AG08396 (cell line): ENCODE data around the gene LRFN2.

Experiments used
- DNase-seq: peaks from one replicate; pipeline ENCODE4 v3.0.0; 2012; ENCODE audit warnings: low spot score, mixed read lengths

LRFN2 gene

GRCh38 chr6:40586369-40587201 lies 579 bp downstream of the LRFN2 start:
- DNase-seq = peak; percentile 15

- DNase-seq = no peak
Observed at GRCh38 chr6:40585651-40586269, 1.4 kb downstream of the LRFN2 start.

- DNase-seq = no peak
Observed at GRCh38 chr6:40585223-40585622, 1.9 kb downstream of the LRFN2 start.

- no peak for DNase-seq
Observed at GRCh38 chr6:40584741-40585140, 2.4 kb downstream of the LRFN2 start.

GRCh38 chr6:40583709-40584108 lies 3.5 kb downstream of the LRFN2 start:
- DNase-seq = no peak

GRCh38 chr6:40582892-40583291 lies 4.3 kb downstream of the LRFN2 start:
- DNase-seq = no peak

- no peak for DNase-seq
Observed at GRCh38 chr6:40579101-40579500, 8.1 kb downstream of the LRFN2 start.

GRCh38 chr6:40577672-40578071 lies 9.5 kb downstream of the LRFN2 start:
- no peak for DNase-seq

GRCh38 chr6:40573221-40573620 lies 13.9 kb downstream of the LRFN2 start:
- no peak for DNase-seq

GRCh38 chr6:40569162-40569910 lies 17.8 kb downstream of the LRFN2 start:
- DNase-seq = no peak

GRCh38 chr6:40568062-40568708 lies 19.0 kb downstream of the LRFN2 start:
- no peak for DNase-seq

GRCh38 chr6:40563111-40563510 lies 24.1 kb downstream of the LRFN2 start:
- no peak for DNase-seq

GRCh38 chr6:40559056-40559455 lies 28.1 kb downstream of the LRFN2 start:
- no peak for DNase-seq

- no peak for DNase-seq
Observed at GRCh38 chr6:40558102-40558501, 29.1 kb downstream of the LRFN2 start.

- DNase-seq = no peak
Observed at GRCh38 chr6:40556881-40557280, 30.3 kb downstream of the LRFN2 start.

GRCh38 chr6:40556023-40556422 lies 31.1 kb downstream of the LRFN2 start:
- no peak for DNase-seq

GRCh38 chr6:40555092-40555491 lies 32.1 kb downstream of the LRFN2 start:
- DNase-seq = no peak

- no peak for DNase-seq
Observed at GRCh38 chr6:40552941-40553340, 34.2 kb downstream of the LRFN2 start.

- DNase-seq = no peak
Observed at GRCh38 chr6:40551966-40552505, 35.1 kb downstream of the LRFN2 start.

- peak; percentile 53 for DNase-seq
Observed at GRCh38 chr6:40550202-40551101, 36.7 kb downstream of the LRFN2 start.

GRCh38 chr6:40545954-40546353 lies 41.2 kb downstream of the LRFN2 start:
- no peak for DNase-seq
